Suprapubic skin (tissue), 4 donors: ENCODE measurements around the gene PEX7. TPM values are rescaled to one million over a fixed set of nuclear protein-coding genes. Genes with fewer than 3 reads are reported as not detected.

Experiments
- DNase-seq, 2 donors: peaks; one replicate each; pipeline ENCODE4 v3.0.0-alpha.2; 2019; ENCODE audit warnings: low spot score in 2 of 2
- H3K27ac ChIP-seq: fragments of 200-600 bp; sonication (generic); one replicate; pipeline ENCODE4 v1.5.1; 2019
- H3K27me3 ChIP-seq: fragments of 200-600 bp; sonication (generic); one replicate; pipeline ENCODE4 v1.5.1; 2019
- H3K36me3 ChIP-seq: fragments of 200-600 bp; sonication (generic); one replicate; pipeline ENCODE4 v1.5.1; 2019
- H3K4me1 ChIP-seq: fragments of 200-600 bp; sonication (generic); one replicate; pipeline ENCODE4 v1.5.1; 2019
- H3K4me3 ChIP-seq: fragments of 200-600 bp; sonication (generic); one replicate; pipeline ENCODE4 v1.5.1; 2019; ENCODE audit warnings: mild to moderate bottlenecking
- H3K9me3 ChIP-seq: fragments of 200-600 bp; sonication (generic); one replicate; pipeline ENCODE4 v1.5.1; 2019
- CTCF ChIP-seq, 2 donors: fragments of 200-600 bp in 1 of 2; fragments of 450-650 bp in 1 of 2; sonication (generic) in 1 of 2; IDR thresholded peaks; one replicate each; pipeline ENCODE4 v1.5.1; 2016 to 2019; ENCODE audit warnings: antibody characterized with exemption in 2 of 2, mild to moderate bottlenecking in 1 of 2, moderate library complexity in 1 of 2
- EP300 ChIP-seq: sonication (generic); formaldehyde crosslinking; IDR thresholded peaks from one replicate; pipeline ENCODE4 v1.6.1; 2017; ENCODE audit warnings: antibody characterized with exemption
- POLR2A ChIP-seq, 2 donors: fragments of 450-650 bp; IDR thresholded peaks; one replicate each; pipeline ENCODE4 v1.6.1; 2017; ENCODE audit warnings: antibody characterized with exemption in 2 of 2, mild to moderate bottlenecking in 2 of 2, moderate library complexity in 2 of 2
- POLR2AphosphoS5 ChIP-seq, 3 donors: sonication (generic); formaldehyde crosslinking; IDR thresholded peaks; one replicate each; pipeline ENCODE4 v1.6.1; 2017; ENCODE audit warnings: antibody characterized with exemption in 3 of 3
- whole genome bisulfite sequencing: methylation state at CpG from one replicate; pipeline ENCODE4 v1.1.5; 2018; 5-methylcytosine and 5-hydroxymethylcytosine counted together
- total RNA-seq, 4 donors: library from RNA; depleted of rRNA; stranded (reverse); fragments of >200 nt; gene quantifications; one replicate each; pipeline ENCODE4 v1.1.0, GENCODE V29; 2016

The PEX7 gene
- total RNA-seq, 4 donors from 2014 or later = 4.3 to 21.2 (median 12.4) TPM

- TF ChIP-seq CTCF (IDR thresholded peaks at IDR 0.05) (no peak), POLR2A (IDR thresholded peaks at IDR 0.05) (no peak), EP300 (no peak), POLR2AphosphoS5 (IDR thresholded peaks at IDR 0.05) (no peak)
- 85% methylated on average over 4 of the region's 4 CpGs for WGBS
- H3K4me1 ChIP-seq = no peaks in the 10 kb centered on the region
- H3K27me3 ChIP-seq = no peaks in the 10 kb centered on the region
- DNase-seq = no peak
- H3K4me3 ChIP-seq = no peak overlapping the region
- H3K27ac ChIP-seq = no peak overlapping the region
- no peaks in the 10 kb centered on the region for H3K36me3 ChIP-seq
- H3K9me3 ChIP-seq = no peaks in the 10 kb centered on the region
Measured at GRCh38 chr6:136890194-136890839, 67.9 kb downstream of the PEX7 start.

- Histone ChIP-seq H3K9me3 (no peaks in the 10 kb centered on the region), H3K4me1 (no peaks in the 10 kb centered on the region), H3K36me3 (no peaks in the 10 kb centered on the region), H3K27me3 (no peaks in the 10 kb centered on the region), H3K4me3 (no peak overlapping the region), H3K27ac (no peak overlapping the region)
- TF ChIP-seq POLR2AphosphoS5 (IDR thresholded peaks at IDR 0.05) = no peak
- DNase-seq = no peak
- WGBS = 90% methylated on average over 3 of the region's 3 CpGs
Measured at GRCh38 chr6:136890986-136891385, 68.6 kb downstream of the PEX7 start.

GRCh38 chr6:136893187-136893586 lies 70.8 kb downstream of the PEX7 start:
- H3K27ac ChIP-seq = no peak overlapping the region
- TF ChIP-seq EP300 (no peak), CTCF (IDR thresholded peaks at IDR 0.05) (no peak), POLR2AphosphoS5 (IDR thresholded peaks at IDR 0.05) (no peak), POLR2A (IDR thresholded peaks at IDR 0.05) (no peak)
- DNase-seq = no peak
- no peaks in the 10 kb centered on the region for H3K9me3 ChIP-seq
- H3K36me3 ChIP-seq = peaks cover 3% of the 10 kb centered on the region
- 84% methylated on average over 5 of the region's 5 CpGs for WGBS
- H3K4me3 ChIP-seq = no peak overlapping the region
- H3K4me1 ChIP-seq = no peaks in the 10 kb centered on the region
- H3K27me3 ChIP-seq = no peaks in the 10 kb centered on the region

- WGBS = 94% methylated on average over 3 of the region's 3 CpGs
- peaks cover 20% of the 10 kb centered on the region for H3K36me3 ChIP-seq
- H3K4me3 ChIP-seq = no peak overlapping the region
- H3K9me3 ChIP-seq = no peaks in the 10 kb centered on the region
- no peak for DNase-seq
- TF ChIP-seq POLR2AphosphoS5 (IDR thresholded peaks at IDR 0.05) (no peak), CTCF (IDR thresholded peaks at IDR 0.05) (no peak), EP300 (no peak), POLR2A (IDR thresholded peaks at IDR 0.05) (no peak)
- H3K27ac ChIP-seq = no peak overlapping the region
- H3K4me1 ChIP-seq = no peaks in the 10 kb centered on the region
- H3K27me3 ChIP-seq = no peaks in the 10 kb centered on the region
Measured at GRCh38 chr6:136895901-136896300, 73.5 kb downstream of the PEX7 start.

- TF ChIP-seq CTCF (IDR thresholded peaks at IDR 0.05) = no peak
- no peak for TF ChIP-seq EP300
- no peak for TF ChIP-seq POLR2AphosphoS5 (IDR thresholded peaks at IDR 0.05)
- no peak for TF ChIP-seq POLR2A (IDR thresholded peaks at IDR 0.05)
- Histone ChIP-seq H3K4me1 (no peaks in the 10 kb centered on the region), H3K36me3 (peaks cover 31% of the 10 kb centered on the region), H3K9me3 (no peaks in the 10 kb centered on the region), H3K27ac (no peak overlapping the region), H3K4me3 (no peak overlapping the region), H3K27me3 (no peaks in the 10 kb centered on the region)
- 98% methylated on average over 1 of the region's 1 CpG for WGBS
- DNase-seq = no peak
Measured at GRCh38 chr6:136897071-136897470, 74.7 kb downstream of the PEX7 start.
